Measurements from ENCODE around the gene ODAD3. TPM values are rescaled to one million over a fixed set of nuclear protein-coding genes. Genes with fewer than 3 reads are reported as not detected.

The ODAD3 gene
- total and polyA plus RNA-seq, 2 of the 13 experiments (the other 11 are each of a cell fraction or from before 2014, with no cell fraction given), result 0.04 to 0.08 TPM

GRCh38 chr19:11387162-11388034, 47.5 kb downstream of the ODAD3 start (continued):
- peak; percentile 97 for TF ChIP-seq ZNF441 (CRISPR knock-in tag; IDR thresholded peaks at IDR 0.05; ENCODE audit: borderline replicate concordance)
- no peak for TF ChIP-seq FOXA1 (IDR thresholded peaks at IDR 0.05)
- peak; percentile 24; the same call in 1 of the 2 replicates for TF ChIP-seq FOXA1 (CRISPR knock-in tag; IDR thresholded peaks at IDR 0.05)
- TF ChIP-seq HOXA9 (CRISPR knock-in tag; IDR thresholded peaks at IDR 0.05; ENCODE audit: borderline replicate concordance), result no peak
- no peak for TF ChIP-seq TFE3 (CRISPR knock-in tag; IDR thresholded peaks at IDR 0.05)
- TF ChIP-seq SALL1 (CRISPR knock-in tag; IDR thresholded peaks at IDR 0.05), result peak; percentile 19; the same call in 1 of the 2 replicates
- no peak for TF ChIP-seq STAT5B (CRISPR knock-in tag; IDR thresholded peaks at IDR 0.05)
- TF ChIP-seq SAP130 (CRISPR knock-in tag; IDR thresholded peaks at IDR 0.05; ENCODE audit: low read depth), result peak; percentile 51
- no peak for TF ChIP-seq HMG20A (CRISPR knock-in tag; IDR thresholded peaks at IDR 0.05; ENCODE audit: borderline replicate concordance)
- TF ChIP-seq, protein P1, sequence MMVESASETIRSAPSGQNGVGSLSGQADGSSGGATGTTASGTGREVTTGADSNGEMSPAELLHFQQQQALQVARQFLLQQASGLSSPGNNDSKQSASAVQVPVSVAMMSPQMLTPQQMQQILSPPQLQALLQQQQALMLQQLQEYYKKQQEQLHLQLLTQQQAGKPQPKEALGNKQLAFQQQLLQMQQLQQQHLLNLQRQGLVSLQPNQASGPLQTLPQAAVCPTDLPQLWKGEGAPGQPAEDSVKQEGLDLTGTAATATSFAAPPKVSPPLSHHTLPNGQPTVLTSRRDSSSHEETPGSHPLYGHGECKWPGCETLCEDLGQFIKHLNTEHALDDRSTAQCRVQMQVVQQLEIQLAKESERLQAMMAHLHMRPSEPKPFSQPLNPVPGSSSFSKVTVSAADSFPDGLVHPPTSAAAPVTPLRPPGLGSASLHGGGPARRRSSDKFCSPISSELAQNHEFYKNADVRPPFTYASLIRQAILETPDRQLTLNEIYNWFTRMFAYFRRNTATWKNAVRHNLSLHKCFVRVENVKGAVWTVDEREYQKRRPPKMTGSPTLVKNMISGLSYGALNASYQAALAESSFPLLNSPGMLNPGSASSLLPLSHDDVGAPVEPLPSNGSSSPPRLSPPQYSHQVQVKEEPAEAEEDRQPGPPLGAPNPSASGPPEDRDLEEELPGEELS (CRISPR knock-in tag; IDR thresholded peaks at IDR 0.05), result peak; percentile 61
- TF ChIP-seq IKZF4 (CRISPR knock-in tag; IDR thresholded peaks at IDR 0.05; ENCODE audit: borderline replicate concordance, low read depth, not compliant biosample characterization), result no peak
- no peak for TF ChIP-seq HBP1 (CRISPR knock-in tag; IDR thresholded peaks at IDR 0.05; ENCODE audit: low read depth)
- no peak for TF ChIP-seq HNRNPH1 (optimal IDR thresholded peaks at IDR 0.05; ENCODE audit: low read depth, low read length)
- 0 out of 2 replicates have a peak, but pooled peaks have one; percentile 27 for TF ChIP-seq HDAC1 (CRISPR knock-in tag; IDR thresholded peaks at IDR 0.05)
- TF ChIP-seq ISL2 (CRISPR knock-in tag; IDR thresholded peaks at IDR 0.05), result 0 out of 2 replicates have a peak, but pooled peaks have one; percentile 24
- TF ChIP-seq FOXA3 (CRISPR knock-in tag; IDR thresholded peaks at IDR 0.05), result peak; percentile 16; the same call in 1 of the 2 replicates
- TF ChIP-seq GABPA (IDR thresholded peaks at IDR 0.05; ENCODE audit: low read depth, low read length), result no peak
- peak; percentile 40 for TF ChIP-seq GABPA (CRISPR knock-in tag; IDR thresholded peaks at IDR 0.05; ENCODE audit: low read depth)
- TF ChIP-seq ETV5 (CRISPR knock-in tag; IDR thresholded peaks at IDR 0.05; ENCODE audit: borderline replicate concordance), result 0 out of 2 replicates have a peak, but pooled peaks have one; percentile 21
- TF ChIP-seq, protein P2, sequence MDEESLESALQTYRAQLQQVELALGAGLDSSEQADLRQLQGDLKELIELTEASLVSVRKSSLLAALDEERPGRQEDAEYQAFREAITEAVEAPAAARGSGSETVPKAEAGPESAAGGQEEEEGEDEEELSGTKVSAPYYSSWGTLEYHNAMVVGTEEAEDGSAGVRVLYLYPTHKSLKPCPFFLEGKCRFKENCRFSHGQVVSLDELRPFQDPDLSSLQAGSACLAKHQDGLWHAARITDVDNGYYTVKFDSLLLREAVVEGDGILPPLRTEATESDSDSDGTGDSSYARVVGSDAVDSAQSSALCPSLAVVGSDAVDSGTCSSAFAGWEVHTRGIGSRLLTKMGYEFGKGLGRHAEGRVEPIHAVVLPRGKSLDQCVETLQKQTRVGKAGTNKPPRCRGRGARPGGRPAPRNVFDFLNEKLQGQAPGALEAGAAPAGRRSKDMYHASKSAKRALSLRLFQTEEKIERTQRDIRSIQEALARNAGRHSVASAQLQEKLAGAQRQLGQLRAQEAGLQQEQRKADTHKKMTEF (CRISPR knock-in tag; IDR thresholded peaks at IDR 0.05), result 0 out of 2 replicates have a peak, but pooled peaks have one; percentile 14
- TF ChIP-seq GATAD2A (CRISPR knock-in tag; IDR thresholded peaks at IDR 0.05), result peak; percentile 49; the same call in 1 of the 2 replicates
